GM19035 (cell line): Measurements from ENCODE around the gene DBF4B.

Source experiments
- ATAC-seq: cut with Tn5 transposase; IDR thresholded peaks from one replicate; pipeline ENCODE4 v1.9.1; 2021; ENCODE audit not compliant: unreplicated experiment

The DBF4B gene

DNA sequence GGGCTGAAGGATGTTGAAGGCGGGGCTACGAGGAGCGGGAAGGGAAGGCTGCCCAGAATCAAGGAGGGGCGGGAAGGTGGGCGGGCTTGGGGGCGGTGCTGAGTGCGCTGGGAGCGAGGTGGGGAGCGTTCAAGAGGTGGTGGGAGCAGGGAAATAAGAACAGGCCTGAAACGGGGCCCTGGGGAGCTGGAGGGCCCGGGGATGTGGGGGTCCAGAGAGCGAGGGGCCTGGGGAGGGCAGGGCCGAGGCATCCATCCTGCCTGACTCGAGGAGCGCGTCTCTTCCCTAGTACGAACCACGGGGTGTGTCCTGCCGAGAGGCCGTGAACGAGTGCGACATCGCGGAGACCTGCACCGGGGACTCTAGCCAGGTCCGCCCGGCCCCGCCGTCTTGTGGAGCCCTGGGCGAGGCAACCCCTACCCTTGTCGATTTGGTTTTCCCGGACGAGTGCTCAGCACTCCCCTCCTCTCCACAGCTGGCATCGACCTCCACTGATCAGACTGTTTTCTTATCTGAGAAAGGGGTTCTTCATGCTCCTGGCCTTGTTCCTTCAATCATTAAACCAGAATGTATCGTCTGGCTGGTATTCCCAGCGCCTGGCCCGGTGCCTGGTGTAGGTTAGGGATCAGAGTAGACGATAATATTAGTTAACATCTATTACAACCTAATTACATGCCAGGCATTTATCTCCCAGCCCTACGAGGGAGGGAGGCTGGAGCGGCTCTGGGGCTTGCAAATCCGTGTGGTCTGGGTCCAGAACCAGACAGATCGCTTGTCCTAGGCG is 67.6 kb downstream of the DBF4B start:
- peak; percentile 12 for ATAC-seq

DNA sequence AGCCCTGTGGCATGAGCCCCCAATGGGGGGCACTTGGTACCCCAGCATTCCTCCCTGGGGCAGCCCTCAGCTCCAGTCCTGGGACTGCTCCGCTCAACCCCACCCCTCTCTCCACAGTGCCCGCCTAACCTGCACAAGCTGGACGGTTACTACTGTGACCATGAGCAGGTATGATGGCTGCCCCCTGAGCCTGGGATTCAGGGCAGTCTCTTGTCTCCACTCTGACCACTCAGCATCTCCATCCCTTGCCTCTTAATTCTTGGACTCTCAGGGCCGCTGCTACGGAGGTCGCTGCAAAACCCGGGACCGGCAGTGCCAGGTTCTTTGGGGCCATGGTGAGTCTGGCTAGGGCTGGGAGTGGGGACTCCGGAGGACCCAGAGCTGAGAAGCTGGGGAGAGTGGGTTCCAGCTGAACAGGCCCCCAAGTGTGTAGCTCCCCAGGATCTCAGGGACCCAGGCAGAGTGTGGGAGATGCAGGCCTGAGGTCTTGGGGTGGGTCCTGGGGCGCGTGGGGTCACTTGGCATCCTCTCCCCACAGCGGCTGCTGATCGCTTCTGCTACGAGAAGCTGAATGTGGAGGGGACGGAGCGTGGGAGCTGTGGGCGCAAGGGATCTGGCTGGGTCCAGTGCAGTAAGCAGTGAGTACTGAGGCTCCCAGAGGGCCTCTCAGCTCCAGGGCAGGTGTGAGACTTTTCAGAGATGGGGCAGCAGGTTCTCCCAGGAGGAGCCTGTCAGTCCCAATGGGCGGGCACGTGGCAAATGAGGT is 68.3 kb downstream of the DBF4B start:
- ATAC-seq: no peak

DNA sequence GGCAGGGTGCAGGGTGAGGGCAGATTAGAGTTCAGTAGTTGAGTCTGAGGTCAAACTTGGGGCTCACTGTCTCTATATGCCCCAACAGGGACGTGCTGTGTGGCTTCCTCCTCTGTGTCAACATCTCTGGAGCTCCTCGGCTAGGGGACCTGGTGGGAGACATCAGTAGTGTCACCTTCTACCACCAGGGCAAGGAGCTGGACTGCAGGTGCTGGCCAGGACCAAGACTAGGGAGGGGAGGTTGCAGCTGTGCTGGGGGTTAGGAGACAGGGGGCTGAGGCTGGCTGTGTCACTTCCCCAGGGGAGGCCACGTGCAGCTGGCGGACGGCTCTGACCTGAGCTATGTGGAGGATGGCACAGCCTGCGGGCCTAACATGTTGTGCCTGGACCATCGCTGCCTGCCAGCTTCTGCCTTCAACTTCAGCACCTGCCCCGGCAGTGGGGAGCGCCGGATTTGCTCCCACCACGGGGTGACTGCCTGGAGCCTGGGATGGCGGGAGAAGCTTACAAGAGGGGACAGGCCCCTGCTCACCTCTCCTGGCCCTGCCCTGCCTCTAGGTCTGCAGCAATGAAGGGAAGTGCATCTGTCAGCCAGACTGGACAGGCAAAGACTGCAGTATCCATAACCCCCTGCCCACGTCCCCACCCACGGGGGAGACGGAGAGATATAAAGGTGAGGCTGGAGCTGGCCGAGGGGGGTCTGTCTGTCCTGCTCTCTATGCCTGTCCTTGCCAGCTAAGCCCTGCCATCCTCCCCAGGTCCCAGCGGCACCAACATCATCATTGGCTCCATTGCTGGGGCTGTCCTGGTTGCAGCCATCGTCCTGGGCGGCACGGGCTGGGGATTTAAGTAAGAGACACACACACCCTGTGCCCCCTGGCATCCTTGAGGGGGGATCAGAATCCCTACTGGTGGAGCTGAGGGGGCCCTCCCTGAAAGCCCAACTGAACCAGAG is 69.2 kb downstream of the DBF4B start:
- ATAC-seq: no peak

DNA sequence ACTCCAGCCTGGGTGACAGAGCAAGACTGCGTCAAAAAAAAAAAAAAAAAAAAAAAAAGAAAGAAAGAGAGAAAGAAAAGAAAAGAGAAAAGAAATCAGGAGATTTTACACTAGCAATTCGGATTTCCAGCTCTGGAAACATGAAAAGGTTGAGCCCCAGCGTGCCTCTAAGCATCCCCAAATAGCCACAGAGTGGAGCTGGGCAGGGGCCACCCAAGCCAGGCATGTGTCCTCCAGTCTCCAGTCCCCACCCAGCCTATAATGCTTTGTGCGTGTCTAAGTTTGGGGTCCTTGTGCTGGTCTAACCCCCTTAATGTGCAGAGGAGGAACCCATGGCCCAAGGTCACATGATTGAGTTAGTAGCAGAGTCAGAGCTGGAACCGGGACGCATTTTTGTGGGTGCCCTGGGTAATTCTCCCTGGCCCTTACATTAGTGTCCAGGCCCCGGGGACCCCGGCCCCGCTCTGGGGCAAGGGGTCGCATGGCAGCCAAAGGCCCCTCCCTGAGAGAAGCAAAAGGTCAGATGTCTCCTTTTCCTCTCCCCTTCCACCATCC is 70.3 kb downstream of the DBF4B start:
- no peak for ATAC-seq

DNA sequence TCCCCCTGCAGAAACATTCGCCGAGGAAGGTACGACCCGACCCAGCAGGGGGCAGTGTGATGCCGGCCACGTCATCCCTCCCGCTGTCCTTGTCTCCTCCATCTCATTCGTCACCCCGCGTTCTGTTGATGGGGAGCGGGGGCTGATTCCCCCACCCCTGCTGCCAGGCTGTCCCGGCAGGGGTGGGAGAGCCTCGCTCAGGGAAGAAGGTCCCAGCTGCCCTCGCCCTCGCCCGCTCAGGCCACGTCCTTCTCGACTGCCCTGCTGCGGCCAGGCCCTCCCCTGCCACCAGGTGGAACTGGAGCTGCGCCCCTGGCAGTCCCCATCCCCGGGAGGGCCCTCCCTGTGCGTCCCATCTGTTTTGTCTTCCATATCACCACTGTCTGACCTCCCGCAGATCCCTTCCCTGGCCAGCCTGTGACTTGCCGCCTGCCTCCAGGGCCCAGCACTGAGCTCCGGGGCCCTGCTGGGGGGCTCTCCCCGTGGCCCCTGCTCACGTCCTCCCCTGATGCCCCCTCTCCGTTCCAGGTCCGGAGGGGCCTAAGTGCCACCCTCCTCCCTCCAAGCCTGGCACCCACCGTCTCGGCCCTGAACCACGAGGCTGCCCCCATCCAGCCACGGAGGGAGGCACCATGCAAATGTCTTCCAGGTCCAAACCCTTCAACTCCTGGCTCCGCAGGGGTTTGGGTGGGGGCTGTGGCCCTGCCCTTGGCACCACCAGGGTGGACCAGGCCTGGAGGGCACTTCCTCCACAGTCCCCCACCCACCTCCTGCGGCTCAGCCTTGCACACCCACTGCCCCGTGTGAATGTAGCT is 71.0 kb downstream of the DBF4B start:
- ATAC-seq: no peak

DNA sequence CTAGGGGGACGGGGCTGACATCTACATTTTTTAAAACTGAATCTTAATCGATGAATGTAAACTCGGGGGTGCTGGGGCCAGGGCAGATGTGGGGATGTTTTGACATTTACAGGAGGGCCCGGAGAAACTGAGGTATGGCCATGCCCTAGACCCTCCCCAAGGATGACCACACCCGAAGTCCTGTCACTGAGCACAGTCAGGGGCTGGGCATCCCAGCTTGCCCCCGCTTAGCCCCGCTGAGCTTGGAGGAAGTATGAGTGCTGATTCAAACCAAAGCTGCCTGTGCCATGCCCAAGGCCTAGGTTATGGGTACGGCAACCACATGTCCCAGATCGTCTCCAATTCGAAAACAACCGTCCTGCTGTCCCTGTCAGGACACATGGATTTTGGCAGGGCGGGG is 71.7 kb downstream of the DBF4B start:
- no peak for ATAC-seq

DNA sequence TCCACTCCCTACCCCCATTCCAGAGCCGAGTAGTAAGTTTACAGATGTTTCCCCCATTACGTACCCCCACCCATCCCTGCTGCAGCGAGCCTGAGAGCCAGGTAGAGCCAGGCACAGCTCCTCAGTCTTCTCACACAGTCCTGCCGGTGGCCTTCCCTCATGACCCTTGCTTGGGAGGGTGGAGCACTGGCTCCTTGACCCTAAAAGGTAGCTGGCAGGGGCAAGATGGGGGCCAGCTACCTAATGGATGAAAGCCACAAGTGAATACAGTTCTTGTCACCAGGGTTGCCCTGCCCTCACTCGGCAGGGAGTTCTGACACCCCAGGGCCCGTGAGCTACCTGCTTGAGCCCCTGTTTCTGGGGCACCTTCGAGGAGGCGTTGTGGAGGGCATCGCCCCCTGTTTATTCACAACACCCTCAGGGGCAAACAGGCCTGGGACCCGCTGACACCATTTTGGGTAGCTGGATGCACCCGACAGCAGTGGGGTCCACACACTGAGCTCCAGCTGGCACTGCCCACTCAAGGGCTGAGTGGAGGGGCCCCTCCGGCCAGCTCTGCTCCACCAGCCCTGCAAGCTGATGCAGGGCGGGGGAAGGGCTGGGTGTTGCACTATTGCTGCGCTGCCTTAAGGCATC is 72.5 kb downstream of the DBF4B start:
- no peak for ATAC-seq

DNA sequence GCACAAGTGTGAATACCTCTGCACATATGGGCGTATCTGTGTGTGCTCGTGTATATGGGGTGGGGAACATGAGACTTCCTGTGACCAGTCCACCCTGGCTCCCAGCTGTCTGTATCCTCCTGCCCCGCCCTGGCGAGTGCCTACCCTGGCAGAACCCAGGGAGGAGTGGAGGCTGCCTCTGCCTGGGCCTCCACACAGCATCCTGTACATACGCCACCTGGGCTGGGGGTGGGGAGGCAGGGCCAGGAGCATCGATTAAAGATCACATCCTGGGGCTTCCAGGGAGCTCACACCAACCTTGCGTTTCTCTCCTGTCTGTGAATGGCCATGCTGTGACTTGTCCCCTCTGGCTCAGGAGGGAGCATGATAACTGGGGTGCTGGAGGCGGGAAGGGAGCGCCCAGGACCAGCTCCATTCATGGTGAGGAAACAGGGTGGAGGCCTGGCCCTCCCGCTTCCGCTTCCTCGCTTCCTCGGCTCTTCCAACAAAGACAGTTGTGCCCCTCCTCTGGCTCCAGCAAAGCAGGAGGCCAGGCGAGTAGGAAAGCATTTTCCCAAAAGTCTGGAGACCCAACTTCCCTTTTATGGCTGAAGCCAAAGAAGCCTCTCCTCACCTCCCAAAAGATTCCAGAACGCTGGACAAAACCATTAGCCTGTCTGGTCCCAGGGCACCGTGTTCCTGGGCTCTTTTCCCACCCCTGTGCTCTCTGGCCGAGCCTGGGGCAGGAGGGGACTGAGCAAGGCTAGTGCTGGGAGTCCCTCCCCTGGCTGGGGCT is 73.3 kb downstream of the DBF4B start:
- ATAC-seq: no peak

DNA sequence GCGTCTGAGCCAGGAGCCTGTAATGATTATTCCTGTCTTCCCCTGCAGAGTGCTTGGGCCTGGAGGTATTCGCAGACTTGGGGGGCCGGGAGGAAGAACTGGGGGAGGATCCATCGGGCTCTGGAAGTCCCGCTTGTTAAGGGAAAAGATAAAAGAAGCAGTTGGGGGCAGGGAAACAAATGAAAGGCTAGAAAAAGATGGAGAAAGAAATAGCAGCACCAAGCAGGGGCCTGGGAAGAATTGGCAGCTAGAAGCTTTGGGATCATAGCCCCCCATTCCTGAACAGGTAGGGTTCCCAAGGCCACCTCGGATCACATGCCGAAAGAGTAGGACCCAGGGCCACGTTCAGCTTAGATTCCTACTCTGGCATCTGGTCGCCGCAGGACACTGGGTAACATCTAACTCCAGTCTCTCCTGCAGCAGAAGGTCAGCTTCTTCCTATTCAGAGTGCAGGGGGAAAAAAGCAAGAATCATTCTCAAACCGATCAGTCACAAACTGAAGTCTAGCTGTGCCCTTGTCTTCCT is 73.9 kb downstream of the DBF4B start:
- no peak for ATAC-seq

DNA sequence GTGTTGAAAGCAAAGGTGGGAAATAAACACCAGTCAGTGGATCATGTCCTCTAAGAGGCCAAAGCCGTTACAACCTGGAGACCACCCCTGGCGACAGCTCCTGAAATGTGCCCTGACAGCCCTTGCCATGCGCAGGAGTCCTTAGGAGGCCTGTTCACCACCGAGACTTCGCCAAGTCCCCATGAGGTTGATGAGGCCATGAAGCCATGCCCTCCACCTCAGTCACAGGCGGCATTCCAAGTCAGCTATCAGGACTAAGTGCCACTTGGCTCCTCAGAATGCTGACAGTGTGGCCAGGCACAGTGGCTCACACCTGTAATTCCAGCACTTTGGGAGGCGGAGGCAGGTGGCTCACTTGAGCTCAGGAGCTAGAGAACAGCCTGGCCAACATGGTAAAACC is 77.5 kb downstream of the DBF4B start:
- ATAC-seq: no peak

DNA sequence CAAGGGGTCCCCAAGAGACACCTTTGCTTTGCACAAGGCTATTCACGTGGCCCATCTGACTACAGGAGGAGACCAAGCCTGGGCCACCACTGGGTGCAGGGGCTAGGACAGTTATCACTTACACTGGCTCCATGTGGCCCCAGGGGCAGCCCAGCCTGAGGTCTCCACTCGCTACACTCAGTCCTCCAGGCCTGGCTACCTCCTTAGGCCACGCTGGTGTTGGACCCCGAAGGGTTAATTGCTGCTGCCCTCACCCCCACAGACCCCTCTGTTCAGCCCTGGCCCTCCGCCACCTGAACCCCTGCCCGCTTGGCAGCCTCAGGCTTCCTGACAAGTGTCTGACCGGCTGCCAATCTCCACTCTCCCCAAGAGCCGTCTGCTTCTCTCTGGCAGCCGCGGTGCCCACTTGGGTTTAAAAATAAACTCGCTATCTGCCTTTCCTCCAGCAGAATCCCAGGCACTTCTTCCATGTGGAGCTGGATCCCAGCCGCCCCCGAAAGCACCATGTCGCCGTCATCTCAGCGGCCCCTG is 78.2 kb downstream of the DBF4B start:
- ATAC-seq: no peak

DNA sequence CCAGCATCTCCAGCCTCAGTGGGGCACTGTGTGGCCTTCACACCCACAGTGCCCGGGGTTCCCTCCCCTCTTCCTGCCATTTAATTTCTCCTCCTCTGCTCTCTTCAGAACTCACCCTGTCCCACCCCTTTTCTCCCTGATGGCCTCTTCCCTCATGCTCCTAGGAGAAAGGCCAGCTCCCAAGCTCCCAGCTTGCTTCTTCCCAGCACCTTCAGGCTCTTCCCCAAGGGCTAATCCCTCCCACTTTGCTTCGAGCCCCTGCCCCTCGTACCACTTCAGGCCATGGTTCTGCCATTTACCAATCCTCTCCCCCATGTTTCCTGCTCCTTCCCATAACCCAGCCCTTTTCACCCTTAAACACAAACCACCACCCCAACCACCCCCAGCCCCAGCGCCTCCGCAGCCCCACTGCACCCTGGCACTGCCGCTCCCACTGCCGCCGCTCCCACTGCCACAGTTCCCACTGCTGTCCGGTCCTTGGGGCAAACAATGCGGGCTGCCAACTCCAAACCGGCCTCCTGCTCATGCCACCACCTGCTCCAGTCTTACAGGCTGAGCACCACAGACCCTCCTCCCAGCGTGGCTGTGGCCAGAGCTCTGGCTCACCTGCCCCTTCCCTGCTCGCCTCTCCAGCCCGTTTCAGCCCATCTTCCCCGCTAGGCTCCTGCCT is 78.9 kb downstream of the DBF4B start:
- no peak for ATAC-seq

DNA sequence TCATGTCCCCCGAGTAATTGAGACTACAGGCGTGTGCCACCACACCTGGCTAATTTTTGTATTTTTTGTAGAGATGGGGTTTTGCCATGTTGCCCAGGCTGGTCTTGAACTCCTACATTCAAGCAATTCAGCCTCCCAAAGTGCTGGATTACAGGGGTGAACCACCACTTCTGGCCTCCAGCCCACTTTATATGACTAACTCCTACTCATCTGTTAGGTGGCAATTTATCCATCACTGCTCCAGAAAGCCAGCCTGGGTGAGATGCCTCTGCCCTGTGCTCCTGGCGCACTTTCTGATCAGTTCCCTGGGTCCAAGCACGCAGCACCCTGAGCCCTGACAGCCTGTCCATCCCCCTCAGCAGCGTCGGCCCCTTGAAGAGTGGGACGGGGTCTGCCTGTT is 79.7 kb downstream of the DBF4B start:
- ATAC-seq: no peak

DNA sequence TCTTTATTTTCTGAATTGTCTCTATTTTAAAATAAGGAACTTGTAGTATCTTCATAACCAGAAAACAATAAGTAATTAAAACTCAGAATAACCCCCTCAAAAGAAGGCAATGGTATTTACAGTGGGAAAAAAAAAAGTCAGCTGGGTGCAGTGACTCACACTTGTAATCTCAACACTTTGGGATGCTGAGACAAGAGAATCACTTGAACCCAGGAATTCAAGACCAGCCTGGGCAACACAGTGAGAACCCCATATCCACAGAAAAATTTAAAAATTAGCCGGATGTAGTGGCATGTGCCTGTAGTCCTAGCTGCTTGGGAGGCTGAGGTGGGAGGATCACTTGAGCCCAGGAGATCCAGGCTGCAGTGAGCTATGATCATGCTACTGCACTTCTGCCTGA is 83.8 kb downstream of the DBF4B start:
- no peak for ATAC-seq

DNA sequence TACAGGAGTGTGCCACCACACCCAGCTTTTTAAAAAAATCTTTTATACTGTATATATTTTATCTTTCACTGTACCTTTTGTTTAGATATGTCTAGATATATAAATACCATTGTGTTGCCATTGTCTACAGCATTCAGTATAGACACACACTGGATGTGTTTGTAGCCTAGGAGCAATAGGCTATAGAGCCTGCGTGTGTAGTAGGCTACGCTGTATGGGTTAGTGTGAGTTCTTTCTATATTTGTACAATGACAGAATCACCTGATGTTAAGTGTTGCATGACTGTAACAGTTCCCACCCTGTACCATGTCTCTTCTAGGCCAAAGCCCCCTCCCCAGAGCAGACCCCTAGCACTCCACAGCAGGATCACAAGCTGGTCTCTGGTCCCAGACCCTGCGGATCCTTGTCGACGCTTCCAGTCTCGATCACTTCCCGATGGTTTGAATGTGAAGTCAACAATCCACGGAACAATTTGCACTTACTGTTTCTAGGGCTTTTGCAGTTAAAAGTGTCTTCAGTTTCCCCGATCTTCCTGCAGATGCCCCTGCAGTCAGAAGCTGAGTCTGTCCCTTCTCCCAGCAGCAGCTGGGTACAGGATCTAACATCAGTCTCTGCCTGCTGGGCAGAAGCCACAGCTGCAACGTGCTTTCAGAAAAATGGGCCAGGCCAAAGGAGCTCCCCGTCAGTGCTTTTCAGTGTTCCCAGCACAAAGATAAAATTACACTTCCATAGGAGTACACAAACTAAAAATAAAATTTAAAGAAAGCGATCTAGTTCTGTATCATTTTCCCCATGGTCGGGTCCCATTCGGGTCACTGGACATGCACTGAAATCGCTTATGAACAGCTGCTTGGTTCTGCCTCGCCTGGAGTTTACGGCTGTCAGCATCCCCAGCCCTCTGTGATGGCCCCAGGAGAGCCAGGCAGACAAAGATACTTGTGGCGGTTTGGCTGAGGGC is 85.7 kb downstream of the DBF4B start:
- ATAC-seq: no peak

DNA sequence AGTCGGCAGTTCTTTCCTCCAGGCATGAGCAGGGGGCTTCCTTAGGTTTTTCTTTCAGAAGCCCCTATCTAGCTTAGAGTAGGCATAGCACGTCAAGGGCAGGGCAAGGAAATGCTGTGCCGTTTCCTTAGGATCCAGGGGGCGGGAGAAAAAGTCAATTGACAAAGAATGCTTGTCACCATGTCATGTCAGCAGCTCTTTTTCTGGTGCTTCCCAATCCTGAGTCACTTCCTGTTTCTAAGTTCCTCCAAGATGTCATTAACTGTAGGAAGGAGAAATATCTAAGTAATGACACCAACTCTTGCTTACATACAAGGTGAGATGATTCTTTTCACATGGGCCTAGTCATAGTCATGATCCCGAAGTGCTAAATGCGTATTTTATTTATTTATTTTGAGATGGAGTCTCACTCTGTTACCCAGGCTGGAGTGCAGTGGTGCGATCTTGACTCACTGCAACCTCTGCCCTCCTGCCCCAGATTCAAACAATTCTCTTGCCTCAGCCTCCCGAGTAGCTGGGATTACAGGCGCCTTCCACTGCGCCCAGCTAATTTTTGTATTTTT is 86.5 kb downstream of the DBF4B start:
- no peak for ATAC-seq

DNA sequence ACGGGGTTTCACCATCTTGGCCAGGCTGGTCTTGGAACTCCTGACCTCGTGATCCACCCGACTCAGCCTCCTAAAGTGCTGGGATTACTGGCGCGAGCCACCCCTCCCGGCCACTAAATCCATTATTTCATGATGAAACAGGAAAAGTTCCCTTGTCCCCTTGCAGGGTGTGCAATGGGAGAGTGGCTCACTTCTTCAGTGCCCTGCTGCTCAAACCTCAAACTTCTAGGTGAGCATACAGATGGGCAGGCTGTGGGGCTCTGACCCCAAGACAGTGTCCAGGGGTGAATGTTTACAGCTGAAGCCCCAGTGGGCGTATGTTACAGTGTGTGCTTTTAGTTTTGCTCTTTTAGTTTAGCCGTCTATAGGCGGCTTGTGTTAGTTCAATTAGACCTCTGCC is 87.0 kb downstream of the DBF4B start:
- ATAC-seq: no peak
